ENCODE results near the gene CHST1.

CHST1 gene

GRCh38 chr11:45660729-45661438, 4.5 kb downstream of the CHST1 start:
- no peak for TF ChIP-seq RAD21 (IDR thresholded peaks at IDR 0.05; ENCODE audit: low read depth)
- TF ChIP-seq, protein P1, sequence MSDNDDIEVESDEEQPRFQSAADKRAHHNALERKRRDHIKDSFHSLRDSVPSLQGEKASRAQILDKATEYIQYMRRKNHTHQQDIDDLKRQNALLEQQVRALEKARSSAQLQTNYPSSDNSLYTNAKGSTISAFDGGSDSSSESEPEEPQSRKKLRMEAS (IDR thresholded peaks at IDR 0.05): no peak
- no peak for TF ChIP-seq CREB1 (IDR thresholded peaks at IDR 0.05; ENCODE audit: low read depth)
- TF ChIP-seq, protein P2, sequence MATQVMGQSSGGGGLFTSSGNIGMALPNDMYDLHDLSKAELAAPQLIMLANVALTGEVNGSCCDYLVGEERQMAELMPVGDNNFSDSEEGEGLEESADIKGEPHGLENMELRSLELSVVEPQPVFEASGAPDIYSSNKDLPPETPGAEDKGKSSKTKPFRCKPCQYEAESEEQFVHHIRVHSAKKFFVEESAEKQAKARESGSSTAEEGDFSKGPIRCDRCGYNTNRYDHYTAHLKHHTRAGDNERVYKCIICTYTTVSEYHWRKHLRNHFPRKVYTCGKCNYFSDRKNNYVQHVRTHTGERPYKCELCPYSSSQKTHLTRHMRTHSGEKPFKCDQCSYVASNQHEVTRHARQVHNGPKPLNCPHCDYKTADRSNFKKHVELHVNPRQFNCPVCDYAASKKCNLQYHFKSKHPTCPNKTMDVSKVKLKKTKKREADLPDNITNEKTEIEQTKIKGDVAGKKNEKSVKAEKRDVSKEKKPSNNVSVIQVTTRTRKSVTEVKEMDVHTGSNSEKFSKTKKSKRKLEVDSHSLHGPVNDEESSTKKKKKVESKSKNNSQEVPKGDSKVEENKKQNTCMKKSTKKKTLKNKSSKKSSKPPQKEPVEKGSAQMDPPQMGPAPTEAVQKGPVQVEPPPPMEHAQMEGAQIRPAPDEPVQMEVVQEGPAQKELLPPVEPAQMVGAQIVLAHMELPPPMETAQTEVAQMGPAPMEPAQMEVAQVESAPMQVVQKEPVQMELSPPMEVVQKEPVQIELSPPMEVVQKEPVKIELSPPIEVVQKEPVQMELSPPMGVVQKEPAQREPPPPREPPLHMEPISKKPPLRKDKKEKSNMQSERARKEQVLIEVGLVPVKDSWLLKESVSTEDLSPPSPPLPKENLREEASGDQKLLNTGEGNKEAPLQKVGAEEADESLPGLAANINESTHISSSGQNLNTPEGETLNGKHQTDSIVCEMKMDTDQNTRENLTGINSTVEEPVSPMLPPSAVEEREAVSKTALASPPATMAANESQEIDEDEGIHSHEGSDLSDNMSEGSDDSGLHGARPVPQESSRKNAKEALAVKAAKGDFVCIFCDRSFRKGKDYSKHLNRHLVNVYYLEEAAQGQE (IDR thresholded peaks at IDR 0.05; ENCODE audit: low read depth): no peak
- TF ChIP-seq NFIC (IDR thresholded peaks at IDR 0.05): no peak
- no peak for TF ChIP-seq EP300 (IDR thresholded peaks at IDR 0.05; ENCODE audit: borderline replicate concordance)
- TF ChIP-seq EGR1 (IDR thresholded peaks at IDR 0.05): no peak
- TF ChIP-seq TAF1 (IDR thresholded peaks at IDR 0.05; ENCODE audit: low read depth): no peak
- TF ChIP-seq ZBTB7A (IDR thresholded peaks at IDR 0.05; ENCODE audit: low read depth): no peak
- TF ChIP-seq CEBPB (IDR thresholded peaks at IDR 0.05): no peak
- no peak for TF ChIP-seq FOXM1 (IDR thresholded peaks at IDR 0.05; ENCODE audit: borderline replicate concordance, low read depth)
- TF ChIP-seq TCF12 (IDR thresholded peaks at IDR 0.05; ENCODE audit: low read depth): no peak
- no peak for TF ChIP-seq YY1 (IDR thresholded peaks at IDR 0.05; ENCODE audit: low read depth)
- TF ChIP-seq USF1 (IDR thresholded peaks at IDR 0.05): no peak
- TF ChIP-seq TEAD4 (IDR thresholded peaks at IDR 0.05): no peak

DNA sequence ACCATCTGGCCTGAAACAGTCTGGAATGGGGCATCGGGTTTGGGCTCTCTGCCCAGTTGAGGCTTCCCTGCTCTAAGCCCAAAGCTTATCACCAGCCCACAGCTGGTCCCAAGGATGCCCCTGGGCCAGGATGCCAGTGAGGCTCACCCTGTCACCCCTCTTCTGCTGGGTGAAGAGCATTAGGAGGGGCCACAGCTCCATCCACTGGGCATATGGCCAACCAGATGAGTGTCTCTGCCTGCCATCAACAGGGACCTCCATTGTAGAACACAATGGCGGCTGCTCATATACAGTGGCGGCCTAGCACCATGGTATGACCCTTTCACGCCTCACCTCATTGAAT, 5.6 kb downstream of the CHST1 start:
- TF ChIP-seq, protein P1 (IDR thresholded peaks at IDR 0.05): no peak
- TF ChIP-seq NFIC (IDR thresholded peaks at IDR 0.05) (no peak), CEBPB (IDR thresholded peaks at IDR 0.05) (no peak), CREB1 (IDR thresholded peaks at IDR 0.05; ENCODE audit: low read depth) (no peak), RAD21 (IDR thresholded peaks at IDR 0.05; ENCODE audit: low read depth) (no peak), FOXM1 (IDR thresholded peaks at IDR 0.05; ENCODE audit: borderline replicate concordance, low read depth) (no peak), TAF1 (IDR thresholded peaks at IDR 0.05; ENCODE audit: low read depth) (no peak), YY1 (IDR thresholded peaks at IDR 0.05; ENCODE audit: low read depth) (no peak), TCF12 (IDR thresholded peaks at IDR 0.05; ENCODE audit: low read depth) (no peak), EP300 (IDR thresholded peaks at IDR 0.05; ENCODE audit: borderline replicate concordance) (no peak), ZBTB7A (IDR thresholded peaks at IDR 0.05; ENCODE audit: low read depth) (no peak), USF1 (IDR thresholded peaks at IDR 0.05) (no peak), TEAD4 (IDR thresholded peaks at IDR 0.05) (no peak), EGR1 (IDR thresholded peaks at IDR 0.05) (no peak)
- TF ChIP-seq, protein P2 (IDR thresholded peaks at IDR 0.05; ENCODE audit: low read depth): no peak

GRCh38 chr11:45659031-45659817, 6.2 kb downstream of the CHST1 start:
- TF ChIP-seq NFIC (IDR thresholded peaks at IDR 0.05) (no peak), ZBTB7A (IDR thresholded peaks at IDR 0.05; ENCODE audit: low read depth) (no peak), YY1 (IDR thresholded peaks at IDR 0.05; ENCODE audit: low read depth) (no peak), CEBPB (IDR thresholded peaks at IDR 0.05) (no peak), TCF12 (IDR thresholded peaks at IDR 0.05; ENCODE audit: low read depth) (no peak), USF1 (IDR thresholded peaks at IDR 0.05) (no peak), EGR1 (IDR thresholded peaks at IDR 0.05) (no peak), RAD21 (IDR thresholded peaks at IDR 0.05; ENCODE audit: low read depth) (no peak), CREB1 (IDR thresholded peaks at IDR 0.05; ENCODE audit: low read depth) (no peak), EP300 (IDR thresholded peaks at IDR 0.05; ENCODE audit: borderline replicate concordance) (no peak), TEAD4 (IDR thresholded peaks at IDR 0.05) (no peak), FOXM1 (IDR thresholded peaks at IDR 0.05; ENCODE audit: borderline replicate concordance, low read depth) (no peak), TAF1 (IDR thresholded peaks at IDR 0.05; ENCODE audit: low read depth) (no peak)
- TF ChIP-seq, protein P2 (IDR thresholded peaks at IDR 0.05; ENCODE audit: low read depth): no peak
- TF ChIP-seq, protein P1 (IDR thresholded peaks at IDR 0.05): no peak

Measured in Ishikawa (cell line).